HL-60 (cell line): ENCODE results near the gene ZNF283.

ENCODE experiments used
- DNase-seq, 2 experiments: peaks; one replicate each; pipeline ENCODE4 v3.0.0-alpha.2; 2010 to 2020; ENCODE audit warnings: low read depth in 1 of 2, low spot score in 1 of 2
- H3K27ac ChIP-seq: fragments of 250-450 bp; sonication (Bioruptor Pico); replicated peaks from 2 replicates; pipeline ENCODE4 v1.5.1; 2020; ENCODE audit warnings: mild to moderate bottlenecking, moderate library complexity
- H3K27me3 ChIP-seq: fragments of 250-450 bp; sonication (Bioruptor Pico); 2 replicates; pipeline ENCODE4 v1.5.1; 2021; ENCODE audit warnings: mild to moderate bottlenecking, moderate library complexity; ENCODE audit not compliant: insufficient read depth, poor library complexity, severe bottlenecking
- H3K4me3 ChIP-seq: replicated peaks from 2 replicates; pipeline ENCODE4 v1.5.1; 2011; ENCODE audit warnings: mild to moderate bottlenecking, control low read depth, low read length; ENCODE audit not compliant: insufficient read depth
- CTCF ChIP-seq: IDR thresholded peaks from one replicate; pipeline ENCODE4 v1.5.1; 2011; ENCODE audit warnings: low read length, control low read depth, inconsistent platforms; ENCODE audit not compliant: insufficient read depth
- GABPA ChIP-seq: IDR thresholded peaks from 2 replicates; pipeline ENCODE4 v1.6.1; 2012; ENCODE audit warnings: low read depth
- POLR2AphosphoS5 ChIP-seq: IDR thresholded peaks from 2 replicates; pipeline ENCODE4 v1.6.1; 2012; ENCODE audit warnings: low read depth
- REST ChIP-seq: IDR thresholded peaks from 2 replicates; pipeline ENCODE4 v1.6.1; 2012; ENCODE audit warnings: low read depth; ENCODE audit not compliant: insufficient replicate concordance
- SPI1 ChIP-seq: IDR thresholded peaks from 2 replicates; pipeline ENCODE4 v1.6.1; 2012; ENCODE audit warnings: low read depth, mild to moderate bottlenecking, borderline replicate concordance

Gene ZNF283

GRCh38 chr19:43842007-43842406 lies 14.9 kb downstream of the ZNF283 start:
- TF ChIP-seq SPI1 = no peak
- TF ChIP-seq CTCF = no peak
- TF ChIP-seq POLR2AphosphoS5 = no peak
- no peak overlapping the region for H3K4me3 ChIP-seq
- no peak overlapping the region for H3K27ac ChIP-seq
- DNase-seq = no peak
- no peaks in the 10 kb centered on the region for H3K27me3 ChIP-seq

GRCh38 chr19:43847246-43847645 lies 20.1 kb downstream of the ZNF283 start:
- H3K4me3 ChIP-seq = no peak overlapping the region
- no peaks in the 10 kb centered on the region for H3K27me3 ChIP-seq
- no peak overlapping the region for H3K27ac ChIP-seq
- no peak for DNase-seq
- TF ChIP-seq SPI1 (no peak), GABPA (no peak), POLR2AphosphoS5 (no peak), REST (no peak), CTCF (no peak)

- H3K27ac ChIP-seq = no peak overlapping the region
- no peaks in the 10 kb centered on the region for H3K27me3 ChIP-seq
- no peak for DNase-seq
- TF ChIP-seq POLR2AphosphoS5 (no peak), CTCF (no peak), GABPA (no peak), REST (no peak), SPI1 (no peak)
- no peak overlapping the region for H3K4me3 ChIP-seq
These were observed 20.8 kb downstream of the ZNF283 start for GRCh38 chr19:43847884-43848283.

GRCh38 chr19:43848821-43849220 lies 21.7 kb downstream of the ZNF283 start:
- H3K4me3 ChIP-seq = no peak overlapping the region
- no peak for DNase-seq
- H3K27me3 ChIP-seq = no peaks in the 10 kb centered on the region
- H3K27ac ChIP-seq = no peak overlapping the region
- TF ChIP-seq CTCF (no peak), REST (no peak), POLR2AphosphoS5 (no peak), SPI1 (no peak), GABPA (no peak)
